Fibroblast of mammary gland (primary cell): ENCODE results near the gene NCOA3.
A peak's percentile ranks its signal among the peaks of the same experiment; 100 is the strongest.
"Not testable (repeated sequence)": the region's sequence is repeated elsewhere in the genome, so short reads cannot be mapped to it uniquely, and the experiment has no call there.

Experiments
- DNase-seq: peaks from one replicate; pipeline ENCODE4 v3.0.0-alpha.2; 2010; ENCODE audit warnings: low read depth
- H3K4me3 ChIP-seq: 2 replicates; pipeline ENCODE4 v1.5.1; 2011; ENCODE audit warnings: low read depth, mild to moderate bottlenecking, low read length, moderate library complexity; ENCODE audit not compliant: control insufficient read depth
- CTCF ChIP-seq: conservative IDR thresholded peaks from 2 replicates; pipeline ENCODE4 v1.5.1; 2011; ENCODE audit warnings: low read depth, low read length, inconsistent platforms; ENCODE audit not compliant: control insufficient read depth, insufficient read depth

Gene NCOA3

GRCh38 chr20:47456041-47456537 is 45.6 kb upstream of the NCOA3 start:
- no peak for DNase-seq
- no peak overlapping the region for H3K4me3 ChIP-seq
- TF ChIP-seq CTCF: no peak

GRCh38 chr20:47456952-47457724 is 44.5 kb upstream of the NCOA3 start:
- peak; percentile 94 for DNase-seq
- no peak overlapping the region for H3K4me3 ChIP-seq
- no peak for TF ChIP-seq CTCF

- H3K4me3 ChIP-seq, DNase-seq: not testable (repeated sequence)
Measured at GRCh38 chr20:47458280-47459050, 43.2 kb upstream of the NCOA3 start.

- DNase-seq: no peak
- no peak for TF ChIP-seq CTCF
- H3K4me3 ChIP-seq: no peak overlapping the region
Measured at GRCh38 chr20:47459344-47460073, 42.2 kb upstream of the NCOA3 start.

GRCh38 chr20:47460761-47461112 is 41.0 kb upstream of the NCOA3 start:
- DNase-seq: not testable (repeated sequence)

GRCh38 chr20:47461120-47461685 is 40.5 kb upstream of the NCOA3 start:
- TF ChIP-seq CTCF: no peak
- DNase-seq: no peak
- H3K4me3 ChIP-seq: no peak overlapping the region

More at GRCh38 chr20:47460761-47461112, 41.0 kb upstream of the NCOA3 start:
- H3K4me3 ChIP-seq: not testable (repeated sequence)

- not testable (repeated sequence) for DNase-seq, H3K4me3 ChIP-seq
Measured at GRCh38 chr20:47461906-47462305, 39.8 kb upstream of the NCOA3 start.
